HepG2 (cell line): Measurements from ENCODE around the gene CCR2.

Experiments used
- ARHGAP35 ChIP-seq: sonication (generic); formaldehyde crosslinking; IDR thresholded peaks from 2 replicates; pipeline ENCODE4 v1.9.0; 2022; ENCODE audit warnings: mild to moderate bottlenecking, inconsistent platforms, moderate library complexity, missing genetic modification reagents, borderline replicate concordance
- CTCF ChIP-seq: sonication (generic); formaldehyde crosslinking; IDR thresholded peaks from 2 replicates; pipeline ENCODE4 v1.5.0; 2020; ENCODE audit warnings: mild to moderate bottlenecking, missing genetic modification reagents, moderate library complexity
- KAT8 ChIP-seq: IDR thresholded peaks from 2 replicates; pipeline ENCODE4 v1.6.1; 2016; ENCODE audit warnings: missing genetic modification reagents, missing compliant biosample characterization
- KLF6 ChIP-seq: IDR thresholded peaks from 2 replicates; pipeline ENCODE4 v1.8.0; 2016; ENCODE audit warnings: missing biosample characterization, missing genetic modification reagents
- POLR2A ChIP-seq, 2 experiments: IDR thresholded peaks; 2 replicates each; pipeline ENCODE4 v1.6.1; 2011; ENCODE audit warnings: low read depth in 2 of 2, low read length in 2 of 2, mild to moderate bottlenecking in 1 of 2, moderate library complexity in 1 of 2; ENCODE audit not compliant: insufficient read depth in 1 of 2
- SMAD3 ChIP-seq: sonication (generic); formaldehyde crosslinking; IDR thresholded peaks from 2 replicates; pipeline ENCODE4 v1.4.0; 2020; ENCODE audit warnings: missing genetic modification reagents
- TAF1 ChIP-seq: sonication (generic); formaldehyde crosslinking; IDR thresholded peaks from 2 replicates; pipeline ENCODE4 v1.4.0; 2020; ENCODE audit warnings: missing genetic modification reagents
- USF2 ChIP-seq, 2 experiments: sonication (generic) in 1 of 2; formaldehyde crosslinking in 1 of 2; IDR thresholded peaks; 2 replicates each; pipeline versions ENCODE4 v1.5.1 to v1.6.1; 2011 to 2020; ENCODE audit warnings: borderline replicate concordance in 1 of 2, low read depth in 1 of 2, low read length in 1 of 2, mild to moderate bottlenecking in 1 of 2, missing genetic modification reagents in 1 of 2, moderate library complexity in 1 of 2
- ZBTB4 ChIP-seq: sonication (generic); formaldehyde crosslinking; IDR thresholded peaks from 2 replicates; pipeline ENCODE4 v1.4.0; 2020; ENCODE audit warnings: missing genetic modification reagents, mild to moderate bottlenecking, borderline replicate concordance
- ZFY ChIP-seq: sonication (generic); formaldehyde crosslinking; IDR thresholded peaks from 2 replicates; pipeline ENCODE4 v1.4.0; 2020; ENCODE audit warnings: missing genetic modification reagents

GRCh38 chr3:46367811-46368210 lies 13.9 kb downstream of the CCR2 start:
- no peak for TF ChIP-seq SMAD3 (CRISPR knock-in tag)
- TF ChIP-seq ARHGAP35, result no peak
- TF ChIP-seq ZBTB4 (CRISPR knock-in tag), result no peak
- no peak for TF ChIP-seq CTCF (CRISPR knock-in tag)
- TF ChIP-seq KAT8, result no peak
- TF ChIP-seq USF2 (IDR thresholded peaks at IDR 0.05; ENCODE audit: low read depth, low read length), result no peak
- TF ChIP-seq USF2 (CRISPR knock-in tag; IDR thresholded peaks at IDR 0.05; ENCODE audit: borderline replicate concordance), result no peak
- TF ChIP-seq KLF6, result no peak
- TF ChIP-seq POLR2A (IDR thresholded peaks at IDR 0.05; ENCODE audit: insufficient read depth in 1 of 2, low read depth in 2 of 2, low read length in 2 of 2), result no peak
- no peak for TF ChIP-seq ZFY
- TF ChIP-seq TAF1, result no peak
